Mesothelial cell of epicardium (in vitro differentiated cells): Measurements from ENCODE around the gene PLEKHA3. TPM values are rescaled to one million over a fixed set of nuclear protein-coding genes. Genes with fewer than 3 reads are reported as not detected.
"Not testable (repeated sequence)": the region's sequence is repeated elsewhere in the genome, so short reads cannot be mapped to it uniquely, and the experiment has no call there.

Source experiments
- DNase-seq, 2 experiments: peaks; one replicate each; pipeline ENCODE4 v3.0.0; 2021; ENCODE audit warnings: low spot score in 2 of 2; ENCODE audit not compliant: unreplicated experiment in 2 of 2
- H3K27ac Mint-ChIP-seq: 2 replicates; pipeline ENCODE4 v1.8.0; 2021; ENCODE audit warnings: mixed read lengths
- H3K27me3 Mint-ChIP-seq: 2 replicates; pipeline ENCODE4 v1.8.0; 2021; ENCODE audit warnings: low read depth, mixed read lengths
- H3K36me3 Mint-ChIP-seq: 2 replicates; pipeline ENCODE4 v1.8.0; 2021; ENCODE audit warnings: mixed read lengths
- H3K4me1 Mint-ChIP-seq: 2 replicates; pipeline ENCODE4 v1.8.0; 2021; ENCODE audit warnings: mixed read lengths
- H3K4me3 Mint-ChIP-seq: 2 replicates; pipeline ENCODE4 v1.8.0; 2021; ENCODE audit warnings: mild to moderate bottlenecking, moderate library complexity, mixed read lengths
- H3K9me3 Mint-ChIP-seq: 2 replicates; pipeline ENCODE4 v1.8.0; 2021; ENCODE audit warnings: mixed read lengths
- total RNA-seq: library from RNA; stranded (reverse); gene quantifications from 3 replicates; pipeline ENCODE4 v1.2.1, GENCODE V29; 2021
- TF ChIP-seq, protein P1 (sequence below): fragments of 200-600 bp; sonication (generic); IDR thresholded peaks from one replicate; pipeline ENCODE4 v1.5.0; 2021; ENCODE audit warnings: antibody characterized with exemption; ENCODE audit not compliant: unreplicated experiment

Gene PLEKHA3
- total RNA-seq, 1 donor from 2014 or later, result 28.9 TPM

DNA sequence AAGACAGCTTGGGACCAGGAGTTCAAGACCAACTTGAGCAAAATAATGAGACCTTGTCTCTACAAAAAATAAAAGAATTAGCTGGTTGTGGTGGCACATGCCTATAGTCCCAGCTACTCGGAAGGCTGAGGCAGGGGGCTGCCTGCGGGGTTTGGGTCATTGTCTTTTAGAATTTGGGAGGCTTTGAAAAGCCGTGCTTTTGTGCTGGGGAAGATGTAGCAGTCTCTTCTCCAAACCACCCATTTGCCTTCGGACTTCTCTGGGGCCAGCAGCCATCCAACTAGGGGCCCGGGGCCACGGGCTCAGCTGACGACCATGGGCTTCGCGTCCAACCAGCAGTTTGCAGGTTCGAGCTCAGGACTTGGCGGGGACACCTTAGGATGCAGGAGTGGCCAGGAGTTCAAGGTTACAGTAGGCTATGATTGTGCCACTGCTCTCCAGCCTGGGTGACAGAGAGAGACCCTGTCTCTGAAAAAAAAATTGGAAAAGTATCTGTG is 22.8 kb upstream of the PLEKHA3 start:
- H3K27me3 Mint-ChIP-seq, result no peaks in the 10 kb centered on the region
- H3K4me3 Mint-ChIP-seq, result no peak overlapping the region
- no peak for DNase-seq
- peaks cover 3% of the 10 kb centered on the region for H3K36me3 Mint-ChIP-seq
- peaks cover 5% of the 10 kb centered on the region for H3K4me1 Mint-ChIP-seq
- TF ChIP-seq, protein P1, sequence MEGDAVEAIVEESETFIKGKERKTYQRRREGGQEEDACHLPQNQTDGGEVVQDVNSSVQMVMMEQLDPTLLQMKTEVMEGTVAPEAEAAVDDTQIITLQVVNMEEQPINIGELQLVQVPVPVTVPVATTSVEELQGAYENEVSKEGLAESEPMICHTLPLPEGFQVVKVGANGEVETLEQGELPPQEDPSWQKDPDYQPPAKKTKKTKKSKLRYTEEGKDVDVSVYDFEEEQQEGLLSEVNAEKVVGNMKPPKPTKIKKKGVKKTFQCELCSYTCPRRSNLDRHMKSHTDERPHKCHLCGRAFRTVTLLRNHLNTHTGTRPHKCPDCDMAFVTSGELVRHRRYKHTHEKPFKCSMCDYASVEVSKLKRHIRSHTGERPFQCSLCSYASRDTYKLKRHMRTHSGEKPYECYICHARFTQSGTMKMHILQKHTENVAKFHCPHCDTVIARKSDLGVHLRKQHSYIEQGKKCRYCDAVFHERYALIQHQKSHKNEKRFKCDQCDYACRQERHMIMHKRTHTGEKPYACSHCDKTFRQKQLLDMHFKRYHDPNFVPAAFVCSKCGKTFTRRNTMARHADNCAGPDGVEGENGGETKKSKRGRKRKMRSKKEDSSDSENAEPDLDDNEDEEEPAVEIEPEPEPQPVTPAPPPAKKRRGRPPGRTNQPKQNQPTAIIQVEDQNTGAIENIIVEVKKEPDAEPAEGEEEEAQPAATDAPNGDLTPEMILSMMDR, result no peak
- H3K27ac Mint-ChIP-seq, result no peak overlapping the region
- H3K9me3 Mint-ChIP-seq, result peaks cover 5% of the 10 kb centered on the region

DNA sequence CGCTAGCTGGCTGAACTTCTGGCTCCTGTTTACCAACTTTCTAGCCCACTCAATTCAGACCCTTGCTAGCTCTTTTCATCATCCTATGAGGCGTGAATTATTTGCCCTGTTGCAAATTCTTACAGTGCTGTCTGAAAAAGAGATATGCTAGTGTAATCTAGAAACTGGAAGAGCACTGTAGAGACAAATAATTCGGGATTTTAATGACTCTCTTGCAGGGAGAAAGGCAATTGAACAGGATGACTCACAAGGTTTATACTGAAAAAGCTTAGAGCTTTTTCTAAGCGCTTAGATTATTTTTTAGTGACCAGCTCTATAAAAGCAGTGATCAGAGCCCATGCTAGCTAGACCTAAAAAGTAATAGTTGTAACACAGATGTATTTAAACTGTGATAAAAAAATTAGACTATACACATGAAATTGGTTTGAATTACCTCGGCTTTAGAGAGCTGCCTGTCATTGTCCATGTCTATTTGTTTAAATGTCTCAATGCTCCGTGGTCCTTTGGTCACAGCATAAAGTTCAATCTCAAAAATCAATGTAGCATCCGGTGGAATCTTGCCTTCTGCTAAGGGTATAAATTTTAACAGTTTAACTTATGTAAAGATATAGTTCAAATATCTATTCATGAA is 10.9 kb upstream of the PLEKHA3 start:
- DNase-seq, result no peak
- Mint-ChIP-seq H3K27ac (no peak overlapping the region), H3K9me3 (no peaks in the 10 kb centered on the region), H3K36me3 (peaks cover 17% of the 10 kb centered on the region), H3K27me3 (no peaks in the 10 kb centered on the region), H3K4me1 (peaks cover 9% of the 10 kb centered on the region), H3K4me3 (no peak overlapping the region)
- TF ChIP-seq, protein P1, result no peak

DNA sequence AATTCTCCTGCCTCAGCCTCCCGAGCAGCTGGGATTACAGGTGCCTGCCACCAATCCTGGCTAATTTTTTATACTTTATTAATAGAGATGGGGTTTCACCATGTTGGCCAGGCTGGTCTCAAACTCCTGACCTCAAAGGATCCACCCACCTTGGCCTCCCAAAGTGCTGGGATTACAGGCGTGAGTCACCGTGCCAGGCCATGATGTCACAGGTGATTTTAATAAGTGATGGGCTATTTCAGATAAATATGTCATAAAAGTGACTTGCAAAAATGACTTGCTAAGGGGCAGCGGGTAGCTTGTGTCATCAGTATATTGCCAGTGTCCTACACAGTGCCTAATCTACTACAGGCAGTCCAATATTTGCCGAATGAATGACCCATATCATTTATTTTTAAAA is 8.9 kb upstream of the PLEKHA3 start:
- not testable (repeated sequence) for H3K27ac Mint-ChIP-seq, DNase-seq, H3K36me3 Mint-ChIP-seq, H3K9me3 Mint-ChIP-seq, H3K27me3 Mint-ChIP-seq, H3K4me3 Mint-ChIP-seq
- peaks cover 14% of the 10 kb centered on the region for H3K4me1 Mint-ChIP-seq

DNA sequence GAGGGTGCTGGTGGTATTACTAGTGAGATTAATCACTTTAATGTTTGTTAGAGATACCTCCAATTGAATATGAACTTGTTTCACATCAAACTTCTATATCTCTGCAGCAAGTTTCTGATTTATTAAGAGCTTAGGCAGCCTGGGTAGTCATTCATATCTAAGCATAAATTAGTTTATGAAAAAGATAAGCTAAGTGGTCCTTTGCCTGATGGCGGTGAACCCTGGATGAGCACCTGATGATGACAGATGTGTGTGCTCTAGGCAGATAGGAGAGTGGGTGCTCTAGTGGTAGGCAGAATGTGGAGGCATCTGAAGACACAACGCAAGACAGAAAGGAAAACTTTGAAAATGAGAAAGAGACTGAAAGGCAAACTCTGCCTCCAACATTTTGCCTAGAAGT is 6.9 kb upstream of the PLEKHA3 start:
- Mint-ChIP-seq H3K4me1 (peaks cover 24% of the 10 kb centered on the region), H3K27ac (peak overlapping the region; percentile 7), H3K9me3 (no peaks in the 10 kb centered on the region), H3K36me3 (no peaks in the 10 kb centered on the region), H3K4me3 (no peak overlapping the region), H3K27me3 (no peaks in the 10 kb centered on the region)
- no peak for DNase-seq
- TF ChIP-seq, protein P1, result no peak

DNA sequence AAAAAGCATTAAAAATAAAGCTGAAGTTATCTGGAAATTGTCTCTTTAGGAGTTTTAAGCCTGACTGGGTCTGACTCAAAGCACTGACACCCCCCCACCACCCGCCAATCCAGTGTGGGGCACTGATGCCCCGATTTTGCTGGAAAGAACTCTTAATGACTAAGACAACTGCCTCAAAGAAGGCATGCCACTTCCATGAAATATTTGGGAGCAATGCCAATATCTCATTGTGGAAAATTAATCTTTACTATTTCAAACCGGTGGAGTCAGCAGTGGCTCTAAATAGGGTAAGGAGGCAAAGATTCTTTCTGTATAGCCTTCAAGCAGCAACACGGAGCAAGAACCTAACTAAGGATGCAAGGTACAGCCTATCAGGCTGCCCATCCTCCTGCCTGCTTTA is 6.3 kb upstream of the PLEKHA3 start:
- H3K9me3 Mint-ChIP-seq, result no peaks in the 10 kb centered on the region

DNA sequence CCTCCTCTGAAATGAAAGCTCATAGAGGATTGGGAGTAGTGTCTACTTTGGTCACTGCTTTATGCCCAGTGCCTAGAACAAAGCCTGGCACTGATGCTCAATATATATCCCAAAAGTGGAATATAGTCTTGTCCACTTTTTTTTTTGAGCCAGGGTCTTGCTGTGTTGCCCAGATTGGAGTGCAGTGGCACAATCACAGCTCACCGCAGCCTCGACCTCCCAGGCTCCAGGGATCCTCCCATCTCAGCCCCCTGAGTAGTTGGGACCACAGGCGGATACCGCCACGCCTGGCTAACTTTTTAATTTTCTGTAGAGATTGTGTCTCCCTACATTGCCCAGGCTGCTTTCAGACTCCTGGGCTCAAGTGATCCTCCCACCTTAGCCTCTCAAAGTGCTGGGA is 5.7 kb upstream of the PLEKHA3 start:
- Mint-ChIP-seq H3K27ac (no peak overlapping the region), H3K9me3 (no peaks in the 10 kb centered on the region), H3K27me3 (no peaks in the 10 kb centered on the region), H3K36me3 (no peaks in the 10 kb centered on the region), H3K4me1 (peaks cover 29% of the 10 kb centered on the region), H3K4me3 (no peak overlapping the region)
- DNase-seq, result no peak
- TF ChIP-seq, protein P1, result no peak

More for the DNA sequence above, 6.3 kb upstream of the PLEKHA3 start:
- Mint-ChIP-seq H3K4me3 (no peak overlapping the region), H3K27ac (no peak overlapping the region), H3K4me1 (peaks cover 27% of the 10 kb centered on the region), H3K36me3 (no peaks in the 10 kb centered on the region), H3K27me3 (no peaks in the 10 kb centered on the region)
- no peak for DNase-seq
- TF ChIP-seq, protein P1, result no peak
